Loucy (cell line): ENCODE data around the gene MUS81.

Source experiments
- EZH2phosphoT487 ChIP-seq: fragments of 200-600 bp; IDR thresholded peaks from 2 replicates; pipeline ENCODE4 v1.6.1; 2018; ENCODE audit warnings: antibody characterized with exemption, mild to moderate bottlenecking, moderate library complexity, borderline replicate concordance
- TF ChIP-seq, protein P1 (sequence below): fragments of 200-600 bp; sonication (generic); conservative IDR thresholded peaks from 2 replicates; pipeline ENCODE4 v1.5.1; 2014; ENCODE audit warnings: mild to moderate bottlenecking, antibody characterized with exemption, low read length

- TF ChIP-seq, protein P1, sequence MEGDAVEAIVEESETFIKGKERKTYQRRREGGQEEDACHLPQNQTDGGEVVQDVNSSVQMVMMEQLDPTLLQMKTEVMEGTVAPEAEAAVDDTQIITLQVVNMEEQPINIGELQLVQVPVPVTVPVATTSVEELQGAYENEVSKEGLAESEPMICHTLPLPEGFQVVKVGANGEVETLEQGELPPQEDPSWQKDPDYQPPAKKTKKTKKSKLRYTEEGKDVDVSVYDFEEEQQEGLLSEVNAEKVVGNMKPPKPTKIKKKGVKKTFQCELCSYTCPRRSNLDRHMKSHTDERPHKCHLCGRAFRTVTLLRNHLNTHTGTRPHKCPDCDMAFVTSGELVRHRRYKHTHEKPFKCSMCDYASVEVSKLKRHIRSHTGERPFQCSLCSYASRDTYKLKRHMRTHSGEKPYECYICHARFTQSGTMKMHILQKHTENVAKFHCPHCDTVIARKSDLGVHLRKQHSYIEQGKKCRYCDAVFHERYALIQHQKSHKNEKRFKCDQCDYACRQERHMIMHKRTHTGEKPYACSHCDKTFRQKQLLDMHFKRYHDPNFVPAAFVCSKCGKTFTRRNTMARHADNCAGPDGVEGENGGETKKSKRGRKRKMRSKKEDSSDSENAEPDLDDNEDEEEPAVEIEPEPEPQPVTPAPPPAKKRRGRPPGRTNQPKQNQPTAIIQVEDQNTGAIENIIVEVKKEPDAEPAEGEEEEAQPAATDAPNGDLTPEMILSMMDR: no peak
- no peak for TF ChIP-seq EZH2phosphoT487
Observed at GRCh38 chr11:65885231-65885630, 25.0 kb downstream of the MUS81 start.
